CD4-positive, alpha-beta T cell (primary cell): ENCODE results near the gene RET. TPM values are rescaled to one million over a fixed set of nuclear protein-coding genes. Genes with fewer than 3 reads are reported as not detected.

Experiments
- ATAC-seq: fragments of 200-7000 bp; cut with Tn5 transposase; one replicate; pipeline ENCODE4 v1.10.0; 2022; ENCODE audit warnings: mild to moderate bottlenecking; ENCODE audit not compliant: poor library complexity
- CTCF ChIA-PET: fragments of 350-600 bp; sonication (Branson Sonifier 250); formaldehyde crosslinking; loops from one replicate; lab custom pipeline; 2021; ENCODE audit warnings: antibody characterized with exemption, inconsistent platforms; lab: Charles Lee
- POLR2A ChIA-PET: fragments of 350-600 bp; sonication (Branson Sonifier 250); formaldehyde crosslinking; loops from one replicate; lab custom pipeline; 2021; ENCODE audit warnings: antibody characterized with exemption, inconsistent platforms; lab: Charles Lee
- DNase-seq, 14 experiments: peaks; one replicate each; pipeline ENCODE4 v3.0.0-alpha.2; 2013 to 2020; ENCODE audit warnings: mixed read lengths in 2 of 14
- H3K27ac ChIP-seq, 2 donors: one replicate each; pipeline versions ENCODE4 v1.5.1 to v1.7.0; 2013; ENCODE audit warnings: low read length in 2 of 2, low read depth in 1 of 2, mild to moderate bottlenecking in 1 of 2
- H3K27me3 ChIP-seq, 2 experiments: 1 replicate in 1 of 2; 2 replicates in 1 of 2; pipeline versions ENCODE4 v1.6.1 to v1.7.0; 2013; ENCODE audit warnings: low read length in 2 of 2, control low read depth in 1 of 2, mild to moderate bottlenecking in 1 of 2, moderate library complexity in 1 of 2; ENCODE audit not compliant: insufficient read depth in 2 of 2, control insufficient read depth in 1 of 2
- H3K36me3 ChIP-seq: one replicate; pipeline ENCODE4 v1.6.1; 2013; ENCODE audit warnings: low read length, control low read depth; ENCODE audit not compliant: insufficient read depth
- H3K4me1 ChIP-seq: one replicate; pipeline ENCODE4 v1.6.1; 2013; ENCODE audit warnings: low read length, control low read depth; ENCODE audit not compliant: insufficient read depth
- H3K4me3 ChIP-seq: one replicate; pipeline ENCODE4 v1.5.1; 2013; ENCODE audit warnings: mild to moderate bottlenecking, low read length, moderate library complexity
- H3K9me3 ChIP-seq, 2 experiments: 1 replicate in 1 of 2; 2 replicates in 1 of 2; pipeline versions ENCODE4 v1.6.1 to v1.7.0; 2013; ENCODE audit warnings: low read length in 2 of 2, mild to moderate bottlenecking in 2 of 2, control low read depth in 1 of 2, moderate library complexity in 1 of 2; ENCODE audit not compliant: control insufficient read depth in 1 of 2, insufficient read depth in 1 of 2
- H3K27ac Mint-ChIP-seq: one replicate; pipeline ENCODE4 v1.8.0; 2020; ENCODE audit warnings: mixed read lengths
- H3K27me3 Mint-ChIP-seq: one replicate; pipeline ENCODE4 v1.8.0; 2021; ENCODE audit warnings: mixed read lengths
- H3K36me3 Mint-ChIP-seq: one replicate; pipeline ENCODE4 v1.8.0; 2021; ENCODE audit warnings: low read depth, mixed read lengths
- H3K4me1 Mint-ChIP-seq: one replicate; pipeline ENCODE4 v1.8.0; 2021; ENCODE audit warnings: low read depth, mixed read lengths
- H3K4me3 Mint-ChIP-seq: one replicate; pipeline ENCODE4 v1.8.0; 2020; ENCODE audit warnings: mild to moderate bottlenecking, mixed read lengths
- H3K9me3 Mint-ChIP-seq: one replicate; pipeline ENCODE4 v1.8.0; 2020; ENCODE audit warnings: mixed read lengths
- intact Hi-C, 2 experiments: fragments of 100-400 bp; cut with DNase I in 1 of 2; cut with micrococcal nuclease in 1 of 2; formaldehyde crosslinking; loops; one replicate each; pipeline versions ENCODE4 v1.15.1 to v1.9.0; 2023 to 2025; cut with DNase I, micrococcal nuclease
- total RNA-seq, 174 experiments: library from RNA in 2 of 174; stranded (reverse) in 2 of 174; gene quantifications; one replicate each; pipeline ENCODE4 v1.2.3 and lab custom pipeline; 2021 to 2026
- TF ChIP-seq, protein P1 (sequence below): fragments of 200-600 bp; IDR thresholded peaks from one replicate; pipeline ENCODE4 v1.8.0; 2022; ENCODE audit warnings: antibody characterized with exemption, mild to moderate bottlenecking

Gene RET
- total RNA-seq, 2 experiments from 2014 or later, result not detected

DNA sequence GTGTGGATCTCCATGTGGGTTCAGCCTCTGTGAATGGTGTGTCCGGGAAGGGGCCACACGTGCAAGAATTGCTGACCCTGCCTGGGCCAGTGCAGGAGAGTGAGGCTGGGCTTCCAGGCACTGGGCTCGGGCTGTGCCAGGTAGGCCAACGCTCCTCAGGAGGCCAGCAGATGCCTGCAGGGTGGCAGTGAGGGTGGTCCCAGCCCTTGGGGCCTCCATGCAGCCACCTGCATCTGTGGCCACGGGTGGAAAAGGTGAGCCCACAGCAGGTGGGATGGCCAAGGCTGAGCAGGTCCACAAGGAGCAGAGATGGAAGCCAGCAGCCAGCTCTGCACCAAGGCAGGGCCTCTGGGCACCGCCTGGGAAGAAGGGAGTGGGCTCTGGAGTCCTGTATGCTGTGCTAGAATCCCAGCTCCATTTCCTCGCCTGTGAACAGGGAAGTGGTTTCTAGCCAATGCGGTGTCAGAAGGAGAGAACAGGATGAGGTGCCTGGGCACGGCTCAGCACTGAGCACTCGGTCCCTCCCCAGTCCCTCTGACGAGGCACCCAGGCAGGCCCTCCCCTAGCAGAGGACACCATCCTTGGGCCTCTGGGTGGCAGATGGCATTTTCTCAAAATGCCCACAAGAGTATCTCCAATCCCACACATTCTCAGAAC, 31.1 kb upstream of the RET start:
- intact Hi-C loops, result no loop called here
- Mint-ChIP-seq H3K9me3 (no peaks in the 10 kb centered on the region), H3K27ac (no peak overlapping the region), H3K27me3 (no peaks in the 10 kb centered on the region), H3K4me3 (no peak overlapping the region), H3K4me1 (no peaks in the 10 kb centered on the region), H3K36me3 (no peaks in the 10 kb centered on the region)
- Histone ChIP-seq H3K36me3 (no peaks in the 10 kb centered on the region), H3K27ac (no peak overlapping the region), H3K27me3 (no peaks in the 10 kb centered on the region), H3K9me3 (no peaks in the 10 kb centered on the region), H3K4me3 (no peak overlapping the region), H3K4me1 (no peaks in the 10 kb centered on the region)
- ChIA-PET POLR2A (no interaction called here), CTCF (no interaction called here)
- ATAC-seq, result no peak
- no peak for DNase-seq
- TF ChIP-seq, protein P1, sequence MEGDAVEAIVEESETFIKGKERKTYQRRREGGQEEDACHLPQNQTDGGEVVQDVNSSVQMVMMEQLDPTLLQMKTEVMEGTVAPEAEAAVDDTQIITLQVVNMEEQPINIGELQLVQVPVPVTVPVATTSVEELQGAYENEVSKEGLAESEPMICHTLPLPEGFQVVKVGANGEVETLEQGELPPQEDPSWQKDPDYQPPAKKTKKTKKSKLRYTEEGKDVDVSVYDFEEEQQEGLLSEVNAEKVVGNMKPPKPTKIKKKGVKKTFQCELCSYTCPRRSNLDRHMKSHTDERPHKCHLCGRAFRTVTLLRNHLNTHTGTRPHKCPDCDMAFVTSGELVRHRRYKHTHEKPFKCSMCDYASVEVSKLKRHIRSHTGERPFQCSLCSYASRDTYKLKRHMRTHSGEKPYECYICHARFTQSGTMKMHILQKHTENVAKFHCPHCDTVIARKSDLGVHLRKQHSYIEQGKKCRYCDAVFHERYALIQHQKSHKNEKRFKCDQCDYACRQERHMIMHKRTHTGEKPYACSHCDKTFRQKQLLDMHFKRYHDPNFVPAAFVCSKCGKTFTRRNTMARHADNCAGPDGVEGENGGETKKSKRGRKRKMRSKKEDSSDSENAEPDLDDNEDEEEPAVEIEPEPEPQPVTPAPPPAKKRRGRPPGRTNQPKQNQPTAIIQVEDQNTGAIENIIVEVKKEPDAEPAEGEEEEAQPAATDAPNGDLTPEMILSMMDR, result no peak

DNA sequence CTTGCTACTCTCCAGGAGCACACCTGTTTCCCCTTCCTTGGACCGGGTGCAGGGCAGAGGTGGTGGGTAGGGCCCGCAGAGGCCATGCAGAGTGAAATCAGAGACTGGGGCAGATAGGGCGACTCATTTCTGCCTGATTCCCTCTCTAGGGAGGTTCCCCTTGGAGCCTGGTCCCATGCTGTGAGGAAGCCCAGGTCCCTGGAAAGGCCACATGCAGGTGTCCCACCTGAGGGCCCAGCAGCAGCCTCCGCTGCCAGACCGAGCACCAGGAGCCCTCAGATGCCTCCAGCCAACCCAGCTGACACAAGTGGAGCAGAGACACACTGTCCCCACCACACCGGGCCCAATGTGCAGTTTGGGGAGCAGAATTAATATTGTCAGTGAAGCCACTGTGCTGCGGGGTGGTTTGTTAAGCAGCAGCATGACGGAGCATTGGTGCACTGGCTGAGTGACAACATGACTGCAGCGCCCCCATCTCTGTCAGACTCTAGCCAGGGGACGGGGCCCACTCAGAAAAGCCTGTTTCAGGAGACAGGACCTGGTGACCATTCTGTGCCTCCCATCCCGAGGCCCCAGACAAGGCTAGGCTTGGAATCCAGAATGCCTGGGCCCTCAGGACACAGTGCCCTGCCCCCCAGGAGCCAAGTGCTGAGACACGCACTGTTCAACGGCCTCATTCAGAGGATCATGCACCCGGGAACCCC, 30.4 kb upstream of the RET start:
- DNase-seq, result peak in 1 of 14 experiments; percentile 25
- H3K36me3 Mint-ChIP-seq, result no peaks in the 10 kb centered on the region
- Histone ChIP-seq H3K27me3 (no peaks in the 10 kb centered on the region), H3K36me3 (no peaks in the 10 kb centered on the region), H3K4me1 (no peaks in the 10 kb centered on the region), H3K27ac (no peak overlapping the region), H3K4me3 (no peak overlapping the region), H3K9me3 (no peaks in the 10 kb centered on the region)
- H3K27me3 Mint-ChIP-seq, result no peaks in the 10 kb centered on the region
- no peak overlapping the region for H3K27ac Mint-ChIP-seq
- CTCF ChIA-PET, result no interaction called here
- POLR2A ChIA-PET, result no interaction called here
- intact Hi-C loops, result no loop called here
- no peaks in the 10 kb centered on the region for H3K9me3 Mint-ChIP-seq
- ATAC-seq, result no peak
- H3K4me3 Mint-ChIP-seq, result no peak overlapping the region
- TF ChIP-seq, protein P1, result no peak
- H3K4me1 Mint-ChIP-seq, result no peaks in the 10 kb centered on the region

DNA sequence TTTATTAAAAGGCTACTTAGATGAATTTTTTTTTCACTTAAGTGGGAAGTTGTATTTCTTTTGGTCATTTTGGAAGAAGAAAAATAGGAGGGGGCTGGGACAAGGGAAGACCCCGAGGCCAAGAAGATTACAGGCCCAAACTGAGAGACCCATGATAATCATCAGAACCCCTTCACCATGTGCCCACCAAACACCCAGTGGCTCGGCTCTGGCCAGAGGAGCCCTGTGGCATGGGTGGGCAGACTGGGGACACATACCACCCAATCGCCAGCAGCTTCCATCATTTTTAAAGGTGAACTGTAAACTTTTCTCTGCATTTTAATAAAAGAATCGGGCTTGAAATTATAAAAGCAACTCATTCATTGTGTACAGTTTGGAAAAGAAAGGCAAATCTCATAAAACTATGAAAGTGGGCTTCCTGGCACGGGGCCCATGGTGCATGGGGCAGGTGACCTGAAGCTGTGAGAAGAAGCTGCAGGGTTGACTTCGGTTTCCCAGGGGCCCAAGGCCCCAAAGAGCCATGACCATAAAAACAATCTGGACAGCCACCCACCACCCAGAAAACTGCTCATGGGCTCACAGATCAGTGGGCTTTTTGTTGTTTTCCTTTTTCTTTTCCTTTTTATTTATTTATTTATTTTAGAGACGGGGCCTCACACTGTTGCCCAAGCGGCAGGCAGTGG, 29.4 kb upstream of the RET start:
- Histone ChIP-seq H3K9me3 (no peaks in the 10 kb centered on the region), H3K4me3 (no peak overlapping the region), H3K36me3 (no peaks in the 10 kb centered on the region), H3K27ac (no peak overlapping the region), H3K27me3 (no peaks in the 10 kb centered on the region), H3K4me1 (no peaks in the 10 kb centered on the region)
- ATAC-seq (no peak), DNase-seq (no peak)
- intact Hi-C loops, result no loop called here
- TF ChIP-seq, protein P1, result no peak
- CTCF ChIA-PET, result no interaction called here
- Mint-ChIP-seq H3K27me3 (no peaks in the 10 kb centered on the region), H3K36me3 (no peaks in the 10 kb centered on the region), H3K4me1 (no peaks in the 10 kb centered on the region), H3K27ac (no peak overlapping the region), H3K4me3 (no peak overlapping the region), H3K9me3 (no peaks in the 10 kb centered on the region)
- POLR2A ChIA-PET, result no interaction called here
